Measurements from ENCODE around the gene ZYG11B. TPM values are rescaled to one million over a fixed set of nuclear protein-coding genes. Genes with fewer than 3 reads are reported as not detected.
"Not testable (repeated sequence)": the region's sequence is repeated elsewhere in the genome, so short reads cannot be mapped to it uniquely, and the experiment has no call there.

The ZYG11B gene
- total RNA-seq, 2 donors from 2014 or later: 20.5 to 26.6 TPM

- Histone ChIP-seq H3K27me3 (no peaks in the 10 kb centered on the region), H3K9ac (ENCODE audit: low read depth in 2 of 2, low read length in 2 of 2) (no peak overlapping the region), H3K9me3 (no peaks in the 10 kb centered on the region), H3K36me3 (no peaks in the 10 kb centered on the region), H3K4me3 (no peak overlapping the region), H3K4me1 (peaks cover 9% of the 10 kb centered on the region), H3K27ac (no peak overlapping the region)
- no peak for TF ChIP-seq CTCF (IDR thresholded peaks at IDR 0.05)
- intact Hi-C loops (cut with DNase I): loop anchor here (10.0 kb wide), 1 partner anchor 476 kb away; no protein-coding TSS in a partner anchor
- no peak for DNase-seq
Measured at GRCh38 chr1:52709016-52709415, 17.2 kb upstream of the ZYG11B start.

GRCh38 chr1:52713590-52713989, 12.7 kb upstream of the ZYG11B start:
- H3K9ac ChIP-seq (ENCODE audit: low read depth in 2 of 2, low read length in 2 of 2): no peak overlapping the region
- H3K9me3 ChIP-seq: no peaks in the 10 kb centered on the region
- TF ChIP-seq CTCF (IDR thresholded peaks at IDR 0.05): no peak
- no peaks in the 10 kb centered on the region for H3K4me1 ChIP-seq
- DNase-seq: no peak
- H3K36me3 ChIP-seq: no peaks in the 10 kb centered on the region
- intact Hi-C loops (cut with DNase I): no loop called here
- H3K27ac ChIP-seq: no peak overlapping the region
- H3K4me3 ChIP-seq: no peak overlapping the region
- no peaks in the 10 kb centered on the region for H3K27me3 ChIP-seq

- H3K9me3 ChIP-seq; H3K4me3 ChIP-seq; H3K27ac ChIP-seq; DNase-seq; intact Hi-C loops (cut with DNase I); H3K27me3 ChIP-seq; H3K4me1 ChIP-seq; H3K36me3 ChIP-seq; H3K9ac ChIP-seq (ENCODE audit: low read depth in 2 of 2, low read length in 2 of 2): not testable (repeated sequence)
Measured at GRCh38 chr1:52715296-52715695, 11.0 kb upstream of the ZYG11B start.

GRCh38 chr1:52723260-52723659, 3.0 kb upstream of the ZYG11B start:
- Histone ChIP-seq H3K27me3 (no peaks in the 10 kb centered on the region), H3K36me3 (no peaks in the 10 kb centered on the region), H3K9me3 (no peaks in the 10 kb centered on the region), H3K9ac (ENCODE audit: low read depth in 2 of 2, low read length in 2 of 2) (no peak overlapping the region), H3K4me3 (no peak overlapping the region), H3K27ac (no peak overlapping the region), H3K4me1 (no peaks in the 10 kb centered on the region)
- DNase-seq: no peak
- TF ChIP-seq CTCF (IDR thresholded peaks at IDR 0.05): no peak
- intact Hi-C loops (cut with DNase I): no loop called here

GRCh38 chr1:52725903-52726264, 369 bp upstream of the ZYG11B start:
- no peak overlapping the region for H3K27ac ChIP-seq
- no peaks in the 10 kb centered on the region for H3K9me3 ChIP-seq
- H3K4me1 ChIP-seq: no peaks in the 10 kb centered on the region
- TF ChIP-seq CTCF (IDR thresholded peaks at IDR 0.05): no peak
- H3K27me3 ChIP-seq: no peaks in the 10 kb centered on the region
- H3K9ac ChIP-seq (ENCODE audit: low read depth in 2 of 2, low read length in 2 of 2): peak overlapping the region in 1 of 2 donors; percentile 34
- peak overlapping the region; percentile 87 for H3K4me3 ChIP-seq
- no peak for DNase-seq
- intact Hi-C loops (cut with DNase I): no loop called here
- H3K36me3 ChIP-seq: no peaks in the 10 kb centered on the region

GRCh38 chr1:52727114-52727586, 897 bp downstream of the ZYG11B start:
- no peaks in the 10 kb centered on the region for H3K36me3 ChIP-seq
- H3K4me3 ChIP-seq: peak overlapping the region; percentile 87
- no peak for TF ChIP-seq CTCF (IDR thresholded peaks at IDR 0.05)
- no peaks in the 10 kb centered on the region for H3K27me3 ChIP-seq
- H3K9me3 ChIP-seq: no peaks in the 10 kb centered on the region
- peak; percentile 27 for DNase-seq
- peak overlapping the region; percentile 79 to 93 for H3K9ac ChIP-seq (ENCODE audit: low read depth in 2 of 2, low read length in 2 of 2)
- H3K27ac ChIP-seq: peak overlapping the region; percentile 91
- intact Hi-C loops (cut with DNase I): no loop called here
- no peaks in the 10 kb centered on the region for H3K4me1 ChIP-seq

Data from colonic mucosa (tissue), 4 donors.